Psoas muscle (tissue), 8 donors: Measurements from ENCODE around the gene SGF29. TPM values are rescaled to one million over a fixed set of nuclear protein-coding genes. Genes with fewer than 3 reads are reported as not detected.

Source experiments
- ATAC-seq, 4 donors: fragments of 200-7000 bp; cut with Tn5 transposase; one replicate each; pipeline ENCODE4 v1.9.1; 2020; ENCODE audit warnings: moderate library complexity in 3 of 4, mild to moderate bottlenecking in 2 of 4
- DNase-seq, 2 donors: peaks; one replicate each; pipeline ENCODE4 v3.0.0-alpha.2; 2020
- H3K27ac ChIP-seq: fragments of 200-600 bp; one replicate; pipeline ENCODE4 v1.8.0; 2022
- H3K27me3 ChIP-seq, 3 donors: fragments of 200-600 bp in 1 of 3; one replicate each; pipeline versions ENCODE4 v1.6.1 to v1.8.0; 2013 to 2022; ENCODE audit warnings: low read length in 2 of 3, mild to moderate bottlenecking in 2 of 3, moderate library complexity in 1 of 3; ENCODE audit not compliant: insufficient read depth in 3 of 3
- H3K36me3 ChIP-seq, 2 donors: fragments of 200-600 bp in 1 of 2; one replicate each; pipeline versions ENCODE4 v1.6.1 to v1.8.0; 2013 to 2022; ENCODE audit warnings: low read depth in 1 of 2, mild to moderate bottlenecking in 1 of 2, moderate library complexity in 1 of 2; ENCODE audit not compliant: insufficient read depth in 1 of 2
- H3K4me1 ChIP-seq: fragments of 200-600 bp; one replicate; pipeline ENCODE4 v1.8.0; 2022
- H3K4me3 ChIP-seq: fragments of 200-600 bp; one replicate; pipeline ENCODE4 v1.8.0; 2022; ENCODE audit warnings: mild to moderate bottlenecking
- H3K9me3 ChIP-seq: fragments of 200-600 bp; one replicate; pipeline ENCODE4 v1.8.0; 2022
- CTCF ChIP-seq: fragments of 200-600 bp; IDR thresholded peaks from one replicate; pipeline ENCODE4 v1.8.0; 2022; ENCODE audit warnings: antibody characterized with exemption
- WGBS, 3 donors: extraction: QIAGEN DNeasy Blood & Tissue Kit; methylation state at CpG; one replicate each; pipeline versions ENCODE4 v1.1.6 to v1.1.7; 2013; 5-methylcytosine and 5-hydroxymethylcytosine counted together
- intact Hi-C, 2 donors: fragments of 100-400 bp; cut with DNase I; formaldehyde crosslinking; loops; one replicate each; pipeline versions ENCODE4 v1.11.0 to v1.14.2; 2022
- polyA plus RNA-seq, 3 donors: library from polyadenylated mRNA; stranded (reverse); fragments of 200-250 nt; gene quantifications; one replicate each; pipeline ENCODE4 v1.2.3, GENCODE V29; 2013
- total RNA-seq, 4 donors: library from RNA; stranded (reverse); fragmentation: NEBNext Ultra II Directional in 2 of 4; extraction: Animal tissue kit (Norgen Biotek cat#: 25700) in 2 of 4; gene quantifications; one replicate each; pipeline versions ENCODE4 v1.2.1 to v1.2.4, GENCODE V29; 2021 to 2023
- donor health status: healthy with polysubstance abuse.
- donor health status: DM: no; HTN: no; CAD: no; lungs with moderate emphysema.
- donor health status: Bipolar disorder and iron deficiency.
- donor health status: healthy.
- donor health status: DM: yes; HTN: yes; CAD: no.
- donor health status: DM: no; HTN: no; CAD: no.
- donor health status: DM: no; HTN: no; CAD: no.
- donor health status: DM: yes; HTN: yes; CAD: no.

The SGF29 gene
- total and polyA plus RNA-seq, 7 donors = 20.5 to 48.3 (median 28.0) TPM

GRCh38 chr16:28569021-28569420 lies 15.3 kb downstream of the SGF29 start:
- WGBS, 3 donors = 87 to 91% (median 90%) methylated on average over 5 of the region's 5 CpGs
- H3K9me3 ChIP-seq = no peaks in the 10 kb centered on the region
- intact Hi-C loops = no loop called here
- no peak for TF ChIP-seq CTCF
- DNase-seq = no peak
- H3K36me3 ChIP-seq = peaks cover 0 to 2% of the 10 kb centered on the region in 2 donors
- peaks cover 16% of the 10 kb centered on the region for H3K4me1 ChIP-seq
- H3K27ac ChIP-seq = no peak overlapping the region
- no peak overlapping the region for H3K4me3 ChIP-seq
- no peak for ATAC-seq
- no peaks in the 10 kb centered on the region for H3K27me3 ChIP-seq

GRCh38 chr16:28569968-28570752 lies 16.4 kb downstream of the SGF29 start:
- Histone ChIP-seq H3K27ac (no peak overlapping the region), H3K36me3 (peaks cover 0 to 2% of the 10 kb centered on the region in 2 donors), H3K4me3 (no peak overlapping the region), H3K9me3 (no peaks in the 10 kb centered on the region), H3K27me3 (no peaks in the 10 kb centered on the region), H3K4me1 (peaks cover 16% of the 10 kb centered on the region)
- TF ChIP-seq CTCF = no peak
- ATAC-seq (no peak), DNase-seq (no peak)
- intact Hi-C loops = loop anchor here in 1 of 2 donors (5.0 kb wide), 1 partner anchor 37 kb away; no protein-coding TSS in a partner anchor
- 97 to 100% (median 98%) methylated on average over 4 of the region's 4 CpGs for WGBS, 3 donors

GRCh38 chr16:28572696-28573510 lies 19.2 kb downstream of the SGF29 start:
- intact Hi-C loops = loop anchor here in 1 of 2 donors (5.0 kb wide), 1 partner anchor 34 kb away; no protein-coding TSS in a partner anchor
- Histone ChIP-seq H3K27ac (peak overlapping the region; percentile 46), H3K4me1 (peaks cover 16% of the 10 kb centered on the region), H3K9me3 (no peaks in the 10 kb centered on the region), H3K4me3 (no peak overlapping the region), H3K36me3 (peaks cover 2 to 6% of the 10 kb centered on the region in 2 donors), H3K27me3 (no peaks in the 10 kb centered on the region)
- ATAC-seq = peak; percentile 83 to 90 (median 88)
- no peak for DNase-seq
- no peak for TF ChIP-seq CTCF
- WGBS, 3 donors = 39 to 45% (median 41%) methylated on average over 13 to 15 of the region's 15 CpGs

DNA sequence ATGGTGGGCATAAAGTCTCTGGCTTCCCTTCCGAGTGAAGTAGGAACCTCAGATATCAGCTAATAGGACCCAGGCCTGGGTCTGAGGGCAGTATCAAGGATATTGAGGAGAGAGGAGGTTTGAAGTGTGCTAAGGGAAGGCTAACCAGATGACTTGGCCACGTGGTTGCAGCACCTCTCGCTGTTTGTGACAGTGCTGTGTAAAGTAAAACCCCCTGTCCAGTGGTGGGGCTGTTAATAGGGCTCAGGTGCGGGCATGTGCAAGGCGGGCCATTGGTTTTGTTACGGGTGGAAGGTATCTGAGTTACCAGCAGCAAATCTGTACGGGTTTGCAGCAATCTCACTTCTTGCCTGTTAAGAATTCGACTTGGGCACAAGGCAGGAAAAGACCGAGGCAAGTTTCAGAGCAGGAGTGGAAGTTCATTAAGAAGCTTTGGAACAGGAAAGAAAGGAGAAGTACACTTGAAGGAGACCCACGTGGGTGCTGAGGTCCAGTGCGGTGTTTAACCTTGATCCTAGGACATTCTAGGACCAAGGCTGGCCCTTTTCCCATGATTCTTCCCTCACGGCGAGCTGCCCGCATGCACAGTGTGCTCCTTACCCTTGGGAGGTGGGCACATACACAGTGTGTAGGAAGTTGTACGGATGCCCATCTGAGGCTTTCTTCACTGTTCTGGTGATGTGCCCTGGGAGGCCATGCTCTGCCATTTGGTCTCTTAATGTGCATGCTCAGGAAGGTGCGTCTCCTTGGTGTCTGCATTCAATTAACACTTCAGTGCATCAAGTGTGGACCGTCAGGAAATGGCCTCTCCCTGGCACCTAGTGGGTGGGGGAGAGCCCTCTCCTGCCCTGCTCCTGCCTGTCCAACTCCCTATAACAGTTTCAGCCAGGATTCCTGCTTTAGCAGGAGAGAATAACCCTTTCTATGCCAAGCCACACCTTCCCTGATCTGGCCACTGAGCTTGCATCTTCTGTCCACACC lies 20.3 kb downstream of the SGF29 start:
- H3K4me3 ChIP-seq = no peak overlapping the region
- peaks cover 16% of the 10 kb centered on the region for H3K4me1 ChIP-seq
- H3K27ac ChIP-seq = no peak overlapping the region
- peaks cover 2 to 15% of the 10 kb centered on the region in 2 donors for H3K36me3 ChIP-seq
- H3K27me3 ChIP-seq = no peaks in the 10 kb centered on the region
- DNase-seq = no peak
- intact Hi-C loops = loop anchor here in 1 of 2 donors (5.0 kb wide), 1 partner anchor 33 kb away; no protein-coding TSS in a partner anchor
- 78 to 84% (median 84%) methylated on average over 17 of the region's 17 CpGs for WGBS, 3 donors
- ATAC-seq = peak in 1 of 4 donors; percentile 14
- no peaks in the 10 kb centered on the region for H3K9me3 ChIP-seq
- no peak for TF ChIP-seq CTCF
